ENCODE measurements around the gene GCGR.

The GCGR gene

GRCh38 chr17:81794509-81794908 is 9.4 kb upstream of the GCGR start:
- no peak overlapping the region for H2AFZ ChIP-seq (ENCODE audit: low read depth, low read length)
- H2BK120ac ChIP-seq (ENCODE audit: low read depth, low read length): no peak overlapping the region
- H2AK5ac ChIP-seq (ENCODE audit: low read length, severe bottlenecking): no peak overlapping the region
- peak overlapping the region in 1 of 2 experiments; percentile 18 for H3K23ac ChIP-seq (ENCODE audit: low read length in 2 of 2)
- H3K36me3 ChIP-seq (ENCODE audit: control insufficient read depth in 1 of 2, insufficient read depth in 2 of 2, low read depth in 1 of 2, low read length in 2 of 2): peaks cover 0 to 2% of the 10 kb centered on the region in 2 experiments
- no peak overlapping the region for H2BK12ac ChIP-seq (ENCODE audit: low read length in 2 of 2)
- DNase-seq: peak; percentile 37
- no peaks in the 10 kb centered on the region for H3K9me3 ChIP-seq (ENCODE audit: control insufficient read depth, low read length)
- no peaks in the 10 kb centered on the region for H3K79me1 ChIP-seq (replicated peaks; ENCODE audit: low read length, poor library complexity, severe bottlenecking)
- H3K4me3 ChIP-seq (ENCODE audit: insufficient read depth in 1 of 2, low read depth in 1 of 2, low read length in 2 of 2): no peak overlapping the region
- H4K91ac ChIP-seq (ENCODE audit: low read length): no peak overlapping the region
- H4K8ac ChIP-seq (ENCODE audit: low read length): no peak overlapping the region
- H3K4ac ChIP-seq (ENCODE audit: low read depth in 1 of 2, low read length in 2 of 2): no peak overlapping the region
- no peak overlapping the region for H3K18ac ChIP-seq (ENCODE audit: low read depth in 1 of 2, low read length in 2 of 2)
- no peak overlapping the region for H2BK15ac ChIP-seq (ENCODE audit: low read depth, poor library complexity, severe bottlenecking)
- H3K14ac ChIP-seq (ENCODE audit: low read length in 2 of 2): no peak overlapping the region
- no peak overlapping the region for H2BK5ac ChIP-seq (ENCODE audit: low read depth, low read length, poor library complexity, severe bottlenecking)
- peaks cover 3% of the 10 kb centered on the region for H3K4me1 ChIP-seq (ENCODE audit: control insufficient read depth, insufficient read depth, low read depth, low read length)
- H3K4me2 ChIP-seq (ENCODE audit: low read length, poor library complexity, severe bottlenecking): no peak overlapping the region
- 48% methylated on average over 8 of the region's 8 CpGs for WGBS
- no peak overlapping the region for H3K27ac ChIP-seq (ENCODE audit: low read length, poor library complexity, severe bottlenecking)
- peaks cover 5 to 27% of the 10 kb centered on the region in 2 experiments for H3K27me3 ChIP-seq (ENCODE audit: control insufficient read depth in 1 of 2, insufficient read depth in 1 of 2, low read length in 2 of 2)
- no peak overlapping the region for H3K9ac ChIP-seq (ENCODE audit: low read length)

- no peak overlapping the region for H3K14ac ChIP-seq (ENCODE audit: low read length in 2 of 2)
- DNase-seq: no peak
- no peak overlapping the region for H3K4me3 ChIP-seq (ENCODE audit: insufficient read depth in 1 of 2, low read depth in 1 of 2, low read length in 2 of 2)
- H2BK12ac ChIP-seq (ENCODE audit: low read length in 2 of 2): no peak overlapping the region
- H3K23ac ChIP-seq (ENCODE audit: low read length in 2 of 2): no peak overlapping the region
- no peak overlapping the region for H4K91ac ChIP-seq (ENCODE audit: low read length)
- H3K27ac ChIP-seq (ENCODE audit: low read length, poor library complexity, severe bottlenecking): no peak overlapping the region
- H2AK5ac ChIP-seq (ENCODE audit: low read length, severe bottlenecking): no peak overlapping the region
- H2AFZ ChIP-seq (ENCODE audit: low read depth, low read length): no peak overlapping the region
- H2BK5ac ChIP-seq (ENCODE audit: low read depth, low read length, poor library complexity, severe bottlenecking): no peak overlapping the region
- no peaks in the 10 kb centered on the region for H3K79me1 ChIP-seq (replicated peaks; ENCODE audit: low read length, poor library complexity, severe bottlenecking)
- H3K27me3 ChIP-seq (ENCODE audit: control insufficient read depth in 1 of 2, insufficient read depth in 1 of 2, low read length in 2 of 2): peaks cover 54 to 59% of the 10 kb centered on the region in 2 experiments
- H2BK15ac ChIP-seq (ENCODE audit: low read depth, poor library complexity, severe bottlenecking): no peak overlapping the region
- peaks cover 6% of the 10 kb centered on the region for H3K9me3 ChIP-seq (ENCODE audit: control insufficient read depth, low read length)
- no peak overlapping the region for H3K4me2 ChIP-seq (ENCODE audit: low read length, poor library complexity, severe bottlenecking)
- 85% methylated on average over 9 of the region's 9 CpGs for WGBS
- no peak overlapping the region for H4K8ac ChIP-seq (ENCODE audit: low read length)
- H3K9ac ChIP-seq (ENCODE audit: low read length): no peak overlapping the region
- no peak overlapping the region for H3K18ac ChIP-seq (ENCODE audit: low read depth in 1 of 2, low read length in 2 of 2)
- H3K4me1 ChIP-seq (ENCODE audit: control insufficient read depth, insufficient read depth, low read depth, low read length): peaks cover 16% of the 10 kb centered on the region
- no peak overlapping the region for H3K4ac ChIP-seq (ENCODE audit: low read depth in 1 of 2, low read length in 2 of 2)
- no peak overlapping the region for H2BK120ac ChIP-seq (ENCODE audit: low read depth, low read length)
- no peaks in the 10 kb centered on the region for H3K36me3 ChIP-seq (ENCODE audit: control insufficient read depth in 1 of 2, insufficient read depth in 2 of 2, low read depth in 1 of 2, low read length in 2 of 2)
Observed at GRCh38 chr17:81801327-81801726, 2.6 kb upstream of the GCGR start.

GRCh38 chr17:81802048-81802758 is 1.7 kb upstream of the GCGR start:
- Histone ChIP-seq H3K14ac (ENCODE audit: low read length in 2 of 2) (no peak overlapping the region), H3K4me2 (ENCODE audit: low read length, poor library complexity, severe bottlenecking) (no peak overlapping the region), H3K4me1 (ENCODE audit: control insufficient read depth, insufficient read depth, low read depth, low read length) (peaks cover 16% of the 10 kb centered on the region), H2AFZ (ENCODE audit: low read depth, low read length) (no peak overlapping the region), H4K91ac (ENCODE audit: low read length) (no peak overlapping the region), H3K27ac (ENCODE audit: low read length, poor library complexity, severe bottlenecking) (no peak overlapping the region), H3K9ac (ENCODE audit: low read length) (no peak overlapping the region), H2BK120ac (ENCODE audit: low read depth, low read length) (no peak overlapping the region), H3K23ac (ENCODE audit: low read length in 2 of 2) (no peak overlapping the region), H3K36me3 (ENCODE audit: control insufficient read depth in 1 of 2, insufficient read depth in 2 of 2, low read depth in 1 of 2, low read length in 2 of 2) (no peaks in the 10 kb centered on the region), H2BK5ac (ENCODE audit: low read depth, low read length, poor library complexity, severe bottlenecking) (no peak overlapping the region), H3K4me3 (ENCODE audit: insufficient read depth in 1 of 2, low read depth in 1 of 2, low read length in 2 of 2) (no peak overlapping the region), H3K18ac (ENCODE audit: low read depth in 1 of 2, low read length in 2 of 2) (no peak overlapping the region), H2BK12ac (ENCODE audit: low read length in 2 of 2) (no peak overlapping the region), H3K4ac (ENCODE audit: low read depth in 1 of 2, low read length in 2 of 2) (no peak overlapping the region), H3K9me3 (ENCODE audit: control insufficient read depth, low read length) (peaks cover 6% of the 10 kb centered on the region), H4K8ac (ENCODE audit: low read length) (no peak overlapping the region), H2BK15ac (ENCODE audit: low read depth, poor library complexity, severe bottlenecking) (no peak overlapping the region), H3K27me3 (ENCODE audit: control insufficient read depth in 1 of 2, insufficient read depth in 1 of 2, low read length in 2 of 2) (peaks cover 63 to 67% of the 10 kb centered on the region in 2 experiments), H3K79me1 (replicated peaks; ENCODE audit: low read length, poor library complexity, severe bottlenecking) (no peaks in the 10 kb centered on the region), H2AK5ac (ENCODE audit: low read length, severe bottlenecking) (no peak overlapping the region)
- no peak for DNase-seq
- 89% methylated on average over 9 of the region's 9 CpGs for WGBS

GRCh38 chr17:81802856-81803643 is 900 bp upstream of the GCGR start:
- Histone ChIP-seq H3K14ac (ENCODE audit: low read length in 2 of 2) (no peak overlapping the region), H3K36me3 (ENCODE audit: control insufficient read depth in 1 of 2, insufficient read depth in 2 of 2, low read depth in 1 of 2, low read length in 2 of 2) (no peaks in the 10 kb centered on the region), H3K23ac (ENCODE audit: low read length in 2 of 2) (no peak overlapping the region), H2AK5ac (ENCODE audit: low read length, severe bottlenecking) (no peak overlapping the region), H2BK5ac (ENCODE audit: low read depth, low read length, poor library complexity, severe bottlenecking) (no peak overlapping the region), H4K8ac (ENCODE audit: low read length) (no peak overlapping the region), H3K4ac (ENCODE audit: low read depth in 1 of 2, low read length in 2 of 2) (no peak overlapping the region), H3K9me3 (ENCODE audit: control insufficient read depth, low read length) (peaks cover 6% of the 10 kb centered on the region), H2BK120ac (ENCODE audit: low read depth, low read length) (no peak overlapping the region), H2BK12ac (ENCODE audit: low read length in 2 of 2) (no peak overlapping the region), H3K27me3 (ENCODE audit: control insufficient read depth in 1 of 2, insufficient read depth in 1 of 2, low read length in 2 of 2) (peaks cover 71 to 75% of the 10 kb centered on the region in 2 experiments), H3K4me1 (ENCODE audit: control insufficient read depth, insufficient read depth, low read depth, low read length) (peaks cover 16% of the 10 kb centered on the region), H3K9ac (ENCODE audit: low read length) (no peak overlapping the region), H2AFZ (ENCODE audit: low read depth, low read length) (no peak overlapping the region), H3K18ac (ENCODE audit: low read depth in 1 of 2, low read length in 2 of 2) (no peak overlapping the region), H3K4me3 (ENCODE audit: insufficient read depth in 1 of 2, low read depth in 1 of 2, low read length in 2 of 2) (no peak overlapping the region), H3K4me2 (ENCODE audit: low read length, poor library complexity, severe bottlenecking) (no peak overlapping the region), H3K79me1 (replicated peaks; ENCODE audit: low read length, poor library complexity, severe bottlenecking) (no peaks in the 10 kb centered on the region), H3K27ac (ENCODE audit: low read length, poor library complexity, severe bottlenecking) (no peak overlapping the region), H2BK15ac (ENCODE audit: low read depth, poor library complexity, severe bottlenecking) (no peak overlapping the region), H4K91ac (ENCODE audit: low read length) (no peak overlapping the region)
- 48% methylated on average over 26 of the region's 26 CpGs for WGBS
- DNase-seq: no peak

Measured in mesenchymal stem cell (in vitro differentiated cells and primary cell).